Liver (tissue), 9 donors: ENCODE data around the gene CR1L. TPM values are rescaled to one million over a fixed set of nuclear protein-coding genes. Genes with fewer than 3 reads are reported as not detected.

Source experiments
- DNase-seq: peaks from one replicate; pipeline ENCODE4 v3.0.0-alpha.2; 2017; ENCODE audit warnings: low spot score
- H3K27ac ChIP-seq, 2 donors: one replicate each; pipeline ENCODE4 v1.7.0; 2013; ENCODE audit warnings: inconsistent platforms in 2 of 2, low read length in 2 of 2, control low read depth in 1 of 2, low read depth in 1 of 2, mild to moderate bottlenecking in 1 of 2
- H3K27me3 ChIP-seq, 4 donors: one replicate each; pipeline versions ENCODE4 v1.6.1 to v1.7.0; 2013; ENCODE audit warnings: low read length in 3 of 4, inconsistent platforms in 1 of 4, mild to moderate bottlenecking in 1 of 4, moderate library complexity in 1 of 4; ENCODE audit not compliant: control insufficient read depth in 4 of 4, insufficient read depth in 4 of 4
- H3K36me3 ChIP-seq, 4 donors: one replicate each; pipeline versions ENCODE4 v1.6.1 to v1.7.0; 2013; ENCODE audit warnings: low read length in 3 of 4, mild to moderate bottlenecking in 3 of 4, low read depth in 1 of 4, moderate library complexity in 1 of 4; ENCODE audit not compliant: control insufficient read depth in 4 of 4, insufficient read depth in 3 of 4
- H3K4me1 ChIP-seq, 4 donors: one replicate each; pipeline versions ENCODE4 v1.6.1 to v1.7.0; 2013; ENCODE audit warnings: low read length in 3 of 4, mild to moderate bottlenecking in 3 of 4, moderate library complexity in 1 of 4; ENCODE audit not compliant: control insufficient read depth in 4 of 4, insufficient read depth in 4 of 4
- H3K4me3 ChIP-seq, 3 donors: one replicate each; pipeline versions ENCODE4 v1.6.1 to v1.7.0; 2013; ENCODE audit warnings: low read length in 3 of 3, control low read depth in 1 of 3, low read depth in 1 of 3, mild to moderate bottlenecking in 1 of 3
- H3K9ac ChIP-seq, 2 donors: one replicate each; pipeline ENCODE4 v1.7.0; 2013; ENCODE audit warnings: low read length in 2 of 2, mild to moderate bottlenecking in 2 of 2, moderate library complexity in 2 of 2, control low read depth in 1 of 2, low read depth in 1 of 2
- H3K9me3 ChIP-seq, 4 donors: one replicate each; pipeline versions ENCODE4 v1.6.1 to v1.7.0; 2013; ENCODE audit warnings: low read length in 3 of 4; ENCODE audit not compliant: control insufficient read depth in 4 of 4
- ATF3 ChIP-seq: IDR thresholded peaks from 2 replicates; pipeline ENCODE4 v1.6.1; 2016; ENCODE audit warnings: antibody characterized with exemption
- CTCF ChIP-seq: fragments of 150-350 bp; IDR thresholded peaks from 2 replicates; pipeline ENCODE4 v1.5.1; 2017; ENCODE audit warnings: improper control_type of control experiment, low read depth, low read length; ENCODE audit not compliant: missing input control
- EGR1 ChIP-seq, 2 donors: IDR thresholded peaks; 2 replicates each; pipeline ENCODE4 v1.6.1; 2016 to 2018; ENCODE audit warnings: antibody characterized with exemption in 2 of 2, low read depth in 2 of 2
- FOXA1 ChIP-seq: IDR thresholded peaks from 2 replicates; pipeline ENCODE4 v1.6.1; 2016; ENCODE audit warnings: antibody characterized with exemption
- FOXA2 ChIP-seq: IDR thresholded peaks from 2 replicates; pipeline ENCODE4 v1.6.1; 2016; ENCODE audit warnings: antibody characterized with exemption
- GABPA ChIP-seq, 2 donors: IDR thresholded peaks in 1 of 2; conservative IDR thresholded peaks in 1 of 2; 2 replicates each; pipeline ENCODE4 v1.6.1; 2016; ENCODE audit warnings: antibody characterized with exemption in 2 of 2, mild to moderate bottlenecking in 1 of 2, moderate library complexity in 1 of 2
- HNF4A ChIP-seq, 2 donors: conservative IDR thresholded peaks; 2 replicates each; pipeline ENCODE4 v1.6.1; 2016; ENCODE audit warnings: antibody characterized with exemption in 2 of 2, mild to moderate bottlenecking in 2 of 2
- HNF4G ChIP-seq: IDR thresholded peaks from 2 replicates; pipeline ENCODE4 v1.6.1; 2016; ENCODE audit warnings: antibody characterized with exemption
- JUND ChIP-seq, 2 donors: IDR thresholded peaks; 2 replicates each; pipeline ENCODE4 v1.6.1; 2016; ENCODE audit warnings: antibody characterized with exemption in 2 of 2
- MAX ChIP-seq: IDR thresholded peaks from 2 replicates; pipeline ENCODE4 v1.6.1; 2016; ENCODE audit warnings: antibody characterized with exemption
- NR2F2 ChIP-seq: IDR thresholded peaks from 2 replicates; pipeline ENCODE4 v1.6.1; 2016; ENCODE audit warnings: antibody characterized with exemption
- RAD21 ChIP-seq, 2 donors: IDR thresholded peaks; 2 replicates each; pipeline ENCODE4 v1.6.1; 2016; ENCODE audit warnings: antibody characterized with exemption in 2 of 2, mild to moderate bottlenecking in 2 of 2
- REST ChIP-seq: IDR thresholded peaks from 2 replicates; pipeline ENCODE4 v1.6.1; 2016; ENCODE audit warnings: antibody characterized with exemption, mild to moderate bottlenecking
- RXRA ChIP-seq, 2 donors: IDR thresholded peaks; 2 replicates each; pipeline ENCODE4 v1.6.1; 2017 to 2018; ENCODE audit warnings: antibody characterized with exemption in 2 of 2, mild to moderate bottlenecking in 1 of 2
- SP1 ChIP-seq: IDR thresholded peaks from 2 replicates; pipeline ENCODE4 v1.6.1; 2018; ENCODE audit warnings: antibody characterized with exemption, mild to moderate bottlenecking
- TAF1 ChIP-seq: conservative IDR thresholded peaks from 2 replicates; pipeline ENCODE4 v1.6.1; 2016; ENCODE audit warnings: antibody characterized with exemption, mild to moderate bottlenecking
- YY1 ChIP-seq: IDR thresholded peaks from 2 replicates; pipeline ENCODE4 v1.6.1; 2016; ENCODE audit warnings: antibody characterized with exemption, mild to moderate bottlenecking
- ZBTB33 ChIP-seq: IDR thresholded peaks from 2 replicates; pipeline ENCODE4 v1.6.1; 2016; ENCODE audit warnings: antibody characterized with exemption
- WGBS: extraction: QIAGEN DNeasy Blood & Tissue Kit; methylation state at CpG from one replicate; pipeline ENCODE4 v1.1.7; 2013; 5-methylcytosine and 5-hydroxymethylcytosine counted together
- polyA plus RNA-seq, 2 donors: library from polyadenylated mRNA; stranded (reverse) in 1 of 2; unstranded in 1 of 2; fragments of 200-250 nt in 1 of 2; fragments of >200 nt in 1 of 2; fragmentation: Nextera tagmentation in 1 of 2; extraction: Ambion mirVana in 1 of 2; gene quantifications; one replicate each; pipeline versions ENCODE4 v1.2.1 to v1.2.3, GENCODE V29; 2013 to 2015
- total RNA-seq, 2 donors: library from RNA; depleted of rRNA; stranded (reverse); fragments of >200 nt; gene quantifications; one replicate each; pipeline ENCODE4 v1.2.3, GENCODE V29; 2014
- donor health status: healthy.
- donor health status: healthy.
- donor health status: healthy.
- donor health status: healthy.
- donor health status: healthy.

Gene CR1L
- total and polyA plus RNA-seq, 4 donors, result 0.18 to 30.9 (median 0.42) TPM

- no peaks in the 10 kb centered on the region for H3K36me3 ChIP-seq
- peaks cover 0 to 4% (median 0%) of the 10 kb centered on the region in 4 donors for H3K9me3 ChIP-seq
- H3K4me3 ChIP-seq, result no peak overlapping the region
- no peaks in the 10 kb centered on the region for H3K4me1 ChIP-seq
- no peak for TF ChIP-seq GABPA (IDR thresholded peaks at IDR 0.05 in 1 of 2, conservative IDR thresholded peaks at IDR 0.05 in 1 of 2)
- TF ChIP-seq ATF3, result no peak
- no peak for TF ChIP-seq NR2F2
- no peak for TF ChIP-seq REST
- TF ChIP-seq RAD21 (IDR thresholded peaks at IDR 0.05), result no peak
- no peak for TF ChIP-seq ZBTB33
- no peak for TF ChIP-seq EGR1 (IDR thresholded peaks at IDR 0.05; ENCODE audit: low read depth in 2 of 2)
- no peak for TF ChIP-seq TAF1
- TF ChIP-seq JUND (IDR thresholded peaks at IDR 0.05), result no peak
- TF ChIP-seq MAX, result no peak
- no peak for TF ChIP-seq YY1
- no peak for TF ChIP-seq FOXA2
- TF ChIP-seq FOXA1, result no peak
- TF ChIP-seq CTCF, result no peak
- no peak for TF ChIP-seq HNF4A (conservative IDR thresholded peaks at IDR 0.05)
- no peak for TF ChIP-seq HNF4G
- no peak for TF ChIP-seq RXRA (IDR thresholded peaks at IDR 0.05)
- no peak for TF ChIP-seq SP1
- no peak overlapping the region for H3K27ac ChIP-seq
- 83% methylated on average over 11 of the region's 11 CpGs for WGBS
- no peak overlapping the region for H3K9ac ChIP-seq
- no peaks in the 10 kb centered on the region for H3K27me3 ChIP-seq
- DNase-seq, result no peak
Measured at GRCh38 chr1:207612762-207613161, 32.2 kb upstream of the CR1L start.
